HPDE6-E6E7 (cell line): Measurements from ENCODE around the gene PCDHB2.
"Not testable (repeated sequence)": the region's sequence is repeated elsewhere in the genome, so short reads cannot be mapped to it uniquely, and the experiment has no call there.

Source experiments
- DNase-seq: peaks from one replicate; pipeline ENCODE4 v3.0.0; 2011; ENCODE audit warnings: missing footprints; ENCODE audit errors: extremely low spot score

The PCDHB2 gene

GRCh38 chr5:141094481-141095262 lies at the start of gene PCDHB2:
PCDHB2 (plus strand) TSS chr5:141094615; CDS start chr5:141094791, 176 bp downstream.
- DNase-seq = no peak

- no peak for DNase-seq
These were observed 43.5 kb upstream of the PCDHB2 start, which contains the start of gene PCDHB1 for GRCh38 chr5:141050622-141051520. PCDHB1 (plus strand) TSS chr5:141051374; CDS start chr5:141051471, 97 bp downstream.

GRCh38 chr5:141051521-141051866 lies 42.9 kb upstream of the PCDHB2 start:
- no peak for DNase-seq

GRCh38 chr5:141077826-141078225 lies 16.6 kb upstream of the PCDHB2 start:
- DNase-seq = no peak

GRCh38 chr5:141082228-141082627 lies 12.2 kb upstream of the PCDHB2 start:
- no peak for DNase-seq

- peak; percentile 36 for DNase-seq
These were observed 9.9 kb upstream of the PCDHB2 start for GRCh38 chr5:141084487-141084989.

- no peak for DNase-seq
These were observed 837 bp downstream of the PCDHB2 start for GRCh38 chr5:141095263-141095641.

GRCh38 chr5:141096181-141096580 lies 1.8 kb downstream of the PCDHB2 start:
- DNase-seq = not testable (repeated sequence)

GRCh38 chr5:141096586-141096985 lies 2.2 kb downstream of the PCDHB2 start:
- not testable (repeated sequence) for DNase-seq

- DNase-seq = no peak
These were observed 5.9 kb downstream of the PCDHB2 start, which contains the start of gene PCDHB3 for GRCh38 chr5:141100243-141100805. PCDHB3 (plus strand) TSS chr5:141100473; CDS start chr5:141100650, 177 bp downstream.

GRCh38 chr5:141101059-141101458 lies 6.6 kb downstream of the PCDHB2 start:
- DNase-seq = no peak

- not testable (repeated sequence) for DNase-seq
These were observed 7.7 kb downstream of the PCDHB2 start for GRCh38 chr5:141102070-141102469.

- DNase-seq = not testable (repeated sequence)
These were observed 8.1 kb downstream of the PCDHB2 start for GRCh38 chr5:141102471-141102870.

GRCh38 chr5:141105350-141105749 lies 10.9 kb downstream of the PCDHB2 start:
- no peak for DNase-seq

- DNase-seq = no peak
These were observed 24.8 kb downstream of the PCDHB2 start for GRCh38 chr5:141119250-141119649.

GRCh38 chr5:141121563-141121962 lies 27.1 kb downstream of the PCDHB2 start, which contains the start of gene PCDHB4:
PCDHB4 (plus strand) TSS chr5:141121818; CDS start chr5:141121999, 181 bp downstream.
- no peak for DNase-seq

GRCh38 chr5:141121985-141122384 lies 27.6 kb downstream of the PCDHB2 start:
- no peak for DNase-seq

- not testable (repeated sequence) for DNase-seq
These were observed 29.2 kb downstream of the PCDHB2 start for GRCh38 chr5:141123396-141124135.

- DNase-seq = no peak
These were observed 32.9 kb downstream of the PCDHB2 start for GRCh38 chr5:141127305-141127704.

GRCh38 chr5:141135030-141135717 lies 40.8 kb downstream of the PCDHB2 start, which contains the start of gene PCDHB5:
PCDHB5 (plus strand) TSS chr5:141135206; CDS start chr5:141135435, 229 bp downstream.
- no peak for DNase-seq
